Upper lobe of left lung (tissue), 6 donors: ENCODE measurements around the gene SLC1A7. TPM values are rescaled to one million over a fixed set of nuclear protein-coding genes. Genes with fewer than 3 reads are reported as not detected.

Experiments
- ATAC-seq, 2 donors: fragments of 200-7000 bp; cut with Tn5 transposase; one replicate each; pipeline ENCODE4 v1.9.1; 2022; ENCODE audit warnings: mild to moderate bottlenecking in 2 of 2, moderate library complexity in 2 of 2; ENCODE audit not compliant: low FRiP score in 2 of 2
- DNase-seq, 2 donors: peaks; one replicate each; pipeline ENCODE4 v3.0.0-alpha.2; 2019 to 2020
- H3K27ac ChIP-seq, 4 donors: fragments of 200-600 bp; sonication (generic); one replicate each; pipeline ENCODE4 v1.5.1; 2016 to 2019
- H3K27me3 ChIP-seq, 4 donors: fragments of 200-600 bp; sonication (generic); one replicate each; pipeline ENCODE4 v1.5.1; 2017 to 2019
- H3K36me3 ChIP-seq, 4 donors: fragments of 200-600 bp; sonication (generic); one replicate each; pipeline ENCODE4 v1.5.1; 2016 to 2019
- H3K4me1 ChIP-seq, 4 donors: fragments of 200-600 bp; sonication (generic); one replicate each; pipeline ENCODE4 v1.5.1; 2018 to 2019
- H3K4me3 ChIP-seq, 4 donors: fragments of 200-600 bp; sonication (generic); one replicate each; pipeline ENCODE4 v1.5.1; 2017 to 2019; ENCODE audit warnings: mild to moderate bottlenecking in 2 of 4, moderate library complexity in 1 of 4
- H3K9me3 ChIP-seq, 4 donors: fragments of 200-600 bp; sonication (generic); one replicate each; pipeline ENCODE4 v1.5.1; 2018 to 2019
- EP300 ChIP-seq, 4 donors: sonication (generic); formaldehyde crosslinking; IDR thresholded peaks; one replicate each; pipeline ENCODE4 v1.5.1; 2017; ENCODE audit warnings: antibody characterized with exemption in 4 of 4, control low read depth in 2 of 4
- POLR2A ChIP-seq, 4 donors: fragments of 450-650 bp; IDR thresholded peaks; one replicate each; pipeline ENCODE4 v1.5.1; 2016 to 2017; ENCODE audit warnings: antibody characterized with exemption in 4 of 4, mild to moderate bottlenecking in 2 of 4
- POLR2AphosphoS5 ChIP-seq, 2 donors: sonication (generic); formaldehyde crosslinking; IDR thresholded peaks; one replicate each; pipeline ENCODE4 v1.5.1; 2017; ENCODE audit warnings: antibody characterized with exemption in 2 of 2
- WGBS, 2 donors: methylation state at CpG; one replicate each; pipeline ENCODE4 v1.1.5; 2017 to 2018; 5-methylcytosine and 5-hydroxymethylcytosine counted together
- total RNA-seq, 6 donors: library from RNA; depleted of rRNA in 4 of 6; stranded (reverse); fragments of >200 nt in 4 of 6; gene quantifications; one replicate each; pipeline versions ENCODE4 v1.1.0 to v1.2.1, GENCODE V29; 2016 to 2021
- TF ChIP-seq, protein P1 (sequence below), 6 experiments: fragments of 450-650 bp in 4 of 6; fragments of 200-600 bp in 2 of 6; sonication (generic) in 2 of 6; IDR thresholded peaks; one replicate each; pipeline ENCODE4 v1.5.1; 2016 to 2019; ENCODE audit warnings: antibody characterized with exemption in 6 of 6
- donor health status: DM: no; HTN: no; CAD: no; lungs with moderate emphysema.
- donor health status: DM: no; HTN: yes; CAD: no; lungs with severe emphysema.

SLC1A7 gene
- total RNA-seq, 6 donors from 2014 or later, result 0.37 to 1.3 (median 0.77) TPM; not detected in 2

DNA sequence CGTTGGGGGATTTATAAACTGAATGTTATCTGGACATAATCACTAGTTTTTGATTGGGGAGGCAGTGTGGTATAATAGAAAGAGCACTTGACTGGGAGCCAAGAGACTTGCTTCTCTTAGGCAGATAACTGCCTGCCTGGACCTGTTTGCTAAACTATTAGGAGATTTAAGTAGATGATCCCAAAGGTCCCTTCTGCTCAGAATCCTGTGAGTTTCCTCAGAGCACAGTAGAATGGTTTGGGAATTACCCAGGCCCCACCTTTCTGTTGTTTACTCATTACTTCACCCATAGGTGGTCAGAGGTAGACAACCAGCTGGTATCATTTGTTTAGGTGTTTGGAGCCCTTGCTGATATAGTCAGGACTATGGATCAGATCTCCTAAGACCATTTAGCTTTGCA is 90.8 kb downstream of the SLC1A7 start:
- no peaks in the 10 kb centered on the region for H3K27me3 ChIP-seq
- DNase-seq, result no peak
- TF ChIP-seq, protein P1, sequence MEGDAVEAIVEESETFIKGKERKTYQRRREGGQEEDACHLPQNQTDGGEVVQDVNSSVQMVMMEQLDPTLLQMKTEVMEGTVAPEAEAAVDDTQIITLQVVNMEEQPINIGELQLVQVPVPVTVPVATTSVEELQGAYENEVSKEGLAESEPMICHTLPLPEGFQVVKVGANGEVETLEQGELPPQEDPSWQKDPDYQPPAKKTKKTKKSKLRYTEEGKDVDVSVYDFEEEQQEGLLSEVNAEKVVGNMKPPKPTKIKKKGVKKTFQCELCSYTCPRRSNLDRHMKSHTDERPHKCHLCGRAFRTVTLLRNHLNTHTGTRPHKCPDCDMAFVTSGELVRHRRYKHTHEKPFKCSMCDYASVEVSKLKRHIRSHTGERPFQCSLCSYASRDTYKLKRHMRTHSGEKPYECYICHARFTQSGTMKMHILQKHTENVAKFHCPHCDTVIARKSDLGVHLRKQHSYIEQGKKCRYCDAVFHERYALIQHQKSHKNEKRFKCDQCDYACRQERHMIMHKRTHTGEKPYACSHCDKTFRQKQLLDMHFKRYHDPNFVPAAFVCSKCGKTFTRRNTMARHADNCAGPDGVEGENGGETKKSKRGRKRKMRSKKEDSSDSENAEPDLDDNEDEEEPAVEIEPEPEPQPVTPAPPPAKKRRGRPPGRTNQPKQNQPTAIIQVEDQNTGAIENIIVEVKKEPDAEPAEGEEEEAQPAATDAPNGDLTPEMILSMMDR (IDR thresholded peaks at IDR 0.05), result no peak
- TF ChIP-seq POLR2AphosphoS5 (IDR thresholded peaks at IDR 0.05) (no peak), POLR2A (IDR thresholded peaks at IDR 0.05) (no peak)
- H3K27ac ChIP-seq, result no peak overlapping the region
- ATAC-seq, result no peak
- H3K9me3 ChIP-seq, result no peaks in the 10 kb centered on the region
- H3K4me1 ChIP-seq, result peaks cover 0 to 4% (median 2%) of the 10 kb centered on the region in 4 donors
- 23 to 68% methylated on average over 1 of the region's 1 CpG for WGBS, 2 donors
- peaks cover 0 to 55% (median 10%) of the 10 kb centered on the region in 4 donors for H3K36me3 ChIP-seq
- no peak overlapping the region for H3K4me3 ChIP-seq

DNA sequence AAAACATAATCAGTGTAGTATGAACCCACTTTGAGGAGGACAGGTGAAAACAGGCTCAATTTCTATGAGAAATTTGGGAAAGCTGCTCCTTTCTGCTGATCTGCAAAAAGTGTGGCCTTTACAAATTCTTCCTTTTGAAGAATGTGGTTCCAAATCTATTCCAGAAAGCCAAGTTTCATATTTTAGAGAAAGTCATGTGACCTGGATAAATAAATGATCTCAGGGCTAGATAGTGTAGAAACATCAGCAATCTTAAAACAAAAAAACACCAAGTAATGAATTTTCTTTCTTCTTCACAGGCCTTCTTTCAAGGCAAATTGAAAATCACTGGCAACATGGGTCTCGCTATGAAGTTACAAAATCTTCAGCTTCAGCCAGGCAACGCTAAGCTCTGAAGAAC is 92.1 kb downstream of the SLC1A7 start:
- 78 to 80% methylated on average over 2 of the region's 2 CpGs for WGBS, 2 donors
- H3K27me3 ChIP-seq, result no peaks in the 10 kb centered on the region
- DNase-seq (no peak), ATAC-seq (no peak)
- TF ChIP-seq EP300 (IDR thresholded peaks at IDR 0.05) (no peak), POLR2A (IDR thresholded peaks at IDR 0.05) (no peak), POLR2AphosphoS5 (IDR thresholded peaks at IDR 0.05) (no peak)
- TF ChIP-seq, protein P1 (IDR thresholded peaks at IDR 0.05), result no peak
- no peak overlapping the region for H3K27ac ChIP-seq
- H3K9me3 ChIP-seq, result no peaks in the 10 kb centered on the region
- peaks cover 0 to 7% (median 2%) of the 10 kb centered on the region in 4 donors for H3K4me1 ChIP-seq
- peaks cover 0 to 55% (median 10%) of the 10 kb centered on the region in 4 donors for H3K36me3 ChIP-seq
- no peak overlapping the region for H3K4me3 ChIP-seq

DNA sequence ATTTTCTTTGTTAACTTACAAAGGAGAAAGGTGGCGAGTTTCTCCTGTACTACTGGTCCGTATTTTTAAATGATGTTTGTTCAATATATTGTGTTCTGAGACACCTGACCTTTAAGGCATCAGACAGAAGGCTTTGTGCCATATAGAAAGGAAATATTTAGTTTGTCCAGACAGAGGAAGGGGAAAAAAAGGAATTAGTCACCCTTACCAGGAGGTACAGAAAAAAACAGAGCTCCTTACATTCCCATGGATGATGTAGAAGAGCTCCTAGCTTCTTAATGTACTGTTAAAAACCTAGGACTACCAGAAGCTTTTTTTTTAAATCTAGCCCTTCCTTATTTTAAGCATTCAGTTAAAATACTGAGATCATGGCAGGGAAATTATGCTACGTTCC is 92.9 kb downstream of the SLC1A7 start:
- Histone ChIP-seq H3K27me3 (no peaks in the 10 kb centered on the region), H3K9me3 (no peaks in the 10 kb centered on the region), H3K4me1 (peaks cover 0 to 7% (median 2%) of the 10 kb centered on the region in 4 donors), H3K36me3 (peaks cover 0 to 55% (median 10%) of the 10 kb centered on the region in 4 donors), H3K27ac (no peak overlapping the region), H3K4me3 (no peak overlapping the region)
- no peak for ATAC-seq
- no peak for DNase-seq
- TF ChIP-seq POLR2AphosphoS5 (IDR thresholded peaks at IDR 0.05) (no peak), POLR2A (IDR thresholded peaks at IDR 0.05) (no peak), EP300 (IDR thresholded peaks at IDR 0.05) (no peak)
- TF ChIP-seq, protein P1 (IDR thresholded peaks at IDR 0.05), result no peak
- 91 to 92% methylated on average over 3 of the region's 3 CpGs for WGBS, 2 donors

DNA sequence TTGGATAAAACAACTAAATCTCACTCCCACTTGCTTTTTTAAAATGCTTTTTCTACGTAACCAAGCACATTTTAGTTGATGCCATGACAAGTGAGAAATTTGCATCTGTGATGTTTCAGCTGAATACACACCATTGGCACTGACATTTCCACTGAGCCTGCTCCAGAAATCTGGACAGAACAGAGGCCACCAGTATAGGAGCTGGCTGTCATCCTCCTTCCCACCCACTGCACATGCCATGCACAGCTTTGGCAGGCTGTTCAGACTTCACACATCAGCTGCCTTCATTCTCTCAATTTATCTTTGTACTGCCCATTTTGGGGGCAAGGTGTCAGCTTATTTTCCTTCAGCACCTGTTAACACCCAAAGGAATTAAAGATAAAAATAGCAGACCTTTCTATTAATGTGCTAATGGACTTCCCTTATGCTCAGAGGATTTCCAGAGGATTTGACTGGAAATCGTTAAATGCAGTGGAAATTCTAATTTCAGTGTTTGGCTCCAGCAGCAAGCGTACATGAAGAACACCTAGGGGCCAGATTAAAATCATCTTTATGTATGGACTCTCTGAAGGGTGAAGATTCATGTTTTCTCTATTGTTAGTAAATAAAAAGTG is 93.4 kb downstream of the SLC1A7 start:
- H3K27me3 ChIP-seq, result no peaks in the 10 kb centered on the region
- peaks cover 0 to 55% (median 10%) of the 10 kb centered on the region in 4 donors for H3K36me3 ChIP-seq
- H3K27ac ChIP-seq, result no peak overlapping the region
- no peak overlapping the region for H3K4me3 ChIP-seq
- WGBS, 2 donors, result 90 to 92% methylated on average over 3 of the region's 3 CpGs
- TF ChIP-seq EP300 (IDR thresholded peaks at IDR 0.05) (no peak), POLR2AphosphoS5 (IDR thresholded peaks at IDR 0.05) (no peak), POLR2A (IDR thresholded peaks at IDR 0.05) (no peak)
- TF ChIP-seq, protein P1 (IDR thresholded peaks at IDR 0.05), result no peak
- H3K9me3 ChIP-seq, result no peaks in the 10 kb centered on the region
- ATAC-seq (no peak), DNase-seq (no peak)
- H3K4me1 ChIP-seq, result peaks cover 0 to 7% (median 2%) of the 10 kb centered on the region in 4 donors
